Stimulated activated CD4-positive, alpha-beta T cell treated with anti-CD3 and anti-CD28 coated beads, Interleukin-4, amount 100 ng/mL, for 4 hours (primary cell): ENCODE results near the gene HDAC4.

Experiments used
- DNase-seq, 2 experiments: peaks; one replicate each; pipeline ENCODE4 v3.0.0-alpha.2; 2020

HDAC4 gene

DNA sequence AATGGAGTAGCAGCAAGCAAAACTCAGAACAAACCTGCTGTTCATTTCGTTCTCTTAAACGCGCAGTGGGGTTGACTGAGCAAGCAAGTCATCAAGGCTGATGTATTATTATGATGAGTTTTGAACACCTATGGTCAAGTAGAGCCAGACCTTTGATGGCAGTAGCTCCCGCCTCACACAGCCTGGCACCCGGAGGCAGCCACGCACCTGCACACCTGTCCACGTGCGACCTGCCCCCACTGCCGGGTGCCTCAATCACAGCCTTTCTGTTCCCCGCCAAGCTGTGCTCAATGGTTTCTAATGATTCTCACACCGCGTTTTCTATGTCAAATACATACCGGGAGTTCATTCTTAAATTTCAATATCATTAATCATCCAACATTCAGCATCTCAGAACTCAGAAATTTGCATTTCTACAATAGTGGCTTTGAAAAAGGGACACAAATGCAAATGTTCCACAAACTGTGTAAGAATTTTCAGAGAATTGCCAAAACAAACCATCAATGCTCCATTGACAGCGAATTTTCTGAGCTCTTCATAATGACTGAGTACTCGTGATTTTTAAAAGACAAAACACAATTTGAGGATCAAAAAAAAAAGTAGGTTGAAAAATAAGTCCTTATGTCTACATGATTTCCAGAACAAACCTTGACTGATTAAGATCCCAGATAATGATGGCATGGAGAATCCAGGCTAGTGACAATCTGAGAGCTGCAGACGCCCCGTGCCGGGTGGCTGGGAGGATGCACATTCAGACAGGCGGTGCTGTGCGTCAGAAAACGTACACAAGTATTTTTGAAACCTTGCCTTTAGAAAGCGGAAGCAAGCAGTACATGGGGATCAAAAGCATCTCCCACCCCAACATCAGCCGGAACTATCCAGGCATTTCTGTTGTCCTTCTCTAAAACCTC is 56.6 kb downstream of the HDAC4 start:
- no peak for DNase-seq

DNA sequence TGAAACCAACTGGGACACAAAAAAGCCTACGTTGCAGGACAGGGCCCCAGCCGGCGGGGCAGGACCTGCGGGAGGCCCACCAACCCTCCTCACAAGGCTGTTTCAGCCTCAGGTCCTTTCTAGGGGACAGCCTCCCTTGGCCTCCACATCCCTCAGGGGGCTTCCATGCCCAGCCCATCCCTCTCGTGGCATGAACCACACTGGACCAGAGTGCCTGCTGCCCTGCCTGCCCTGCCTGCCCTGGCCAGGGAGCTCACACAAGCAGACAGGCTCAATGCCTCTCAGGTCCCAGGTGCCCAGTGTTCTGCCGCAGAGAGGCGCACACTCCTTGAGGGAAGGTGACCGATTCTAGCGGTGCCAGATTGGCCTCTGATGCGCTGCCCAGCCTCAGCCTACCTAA is 57.4 kb downstream of the HDAC4 start:
- DNase-seq, result no peak

DNA sequence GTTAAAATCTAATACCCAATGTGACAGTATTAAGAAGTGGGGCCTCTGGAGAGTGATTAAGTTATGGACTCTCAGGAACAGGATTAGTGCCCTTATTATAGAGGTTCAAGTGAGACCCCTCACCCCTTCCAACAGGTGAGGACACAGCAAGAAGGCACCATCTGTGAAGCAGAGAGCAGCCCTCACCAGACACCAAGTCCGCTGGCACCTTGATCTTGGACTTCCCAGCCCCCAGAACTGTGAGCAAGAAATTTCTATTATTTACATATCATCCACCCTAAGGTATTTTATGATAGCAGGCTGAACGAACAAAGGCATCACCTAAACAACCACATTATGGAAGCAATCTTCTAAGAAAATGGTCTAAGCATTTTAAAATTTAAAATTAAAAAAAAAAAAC is 59.0 kb downstream of the HDAC4 start:
- no peak for DNase-seq

DNA sequence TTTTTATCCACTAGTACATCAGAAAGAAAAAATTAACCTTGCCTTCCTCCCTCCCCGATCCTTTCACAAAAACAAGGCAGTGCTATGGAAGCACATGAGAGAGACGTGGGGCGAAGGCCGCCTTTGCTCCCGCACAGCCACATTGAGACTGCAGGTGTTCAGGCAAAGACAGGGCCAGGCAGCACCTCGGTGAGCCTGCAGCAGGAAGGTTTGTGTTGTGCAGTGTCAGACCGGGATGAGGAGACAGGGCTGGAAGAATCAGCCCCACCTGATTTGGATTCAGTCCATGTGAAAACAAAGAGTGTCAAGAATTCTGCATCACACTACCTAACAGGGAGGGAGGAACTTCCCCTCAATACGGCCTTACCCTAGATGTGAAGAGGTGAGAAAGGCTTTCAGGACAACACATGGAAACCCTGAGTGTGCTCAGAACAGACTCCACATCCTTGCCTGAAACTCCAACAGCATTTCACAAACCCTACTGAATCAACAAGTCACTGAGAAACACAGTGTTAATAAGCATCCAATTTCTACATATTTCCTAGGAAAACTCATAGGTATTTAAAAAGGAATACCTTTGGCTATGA is 59.6 kb downstream of the HDAC4 start:
- DNase-seq, result no peak

DNA sequence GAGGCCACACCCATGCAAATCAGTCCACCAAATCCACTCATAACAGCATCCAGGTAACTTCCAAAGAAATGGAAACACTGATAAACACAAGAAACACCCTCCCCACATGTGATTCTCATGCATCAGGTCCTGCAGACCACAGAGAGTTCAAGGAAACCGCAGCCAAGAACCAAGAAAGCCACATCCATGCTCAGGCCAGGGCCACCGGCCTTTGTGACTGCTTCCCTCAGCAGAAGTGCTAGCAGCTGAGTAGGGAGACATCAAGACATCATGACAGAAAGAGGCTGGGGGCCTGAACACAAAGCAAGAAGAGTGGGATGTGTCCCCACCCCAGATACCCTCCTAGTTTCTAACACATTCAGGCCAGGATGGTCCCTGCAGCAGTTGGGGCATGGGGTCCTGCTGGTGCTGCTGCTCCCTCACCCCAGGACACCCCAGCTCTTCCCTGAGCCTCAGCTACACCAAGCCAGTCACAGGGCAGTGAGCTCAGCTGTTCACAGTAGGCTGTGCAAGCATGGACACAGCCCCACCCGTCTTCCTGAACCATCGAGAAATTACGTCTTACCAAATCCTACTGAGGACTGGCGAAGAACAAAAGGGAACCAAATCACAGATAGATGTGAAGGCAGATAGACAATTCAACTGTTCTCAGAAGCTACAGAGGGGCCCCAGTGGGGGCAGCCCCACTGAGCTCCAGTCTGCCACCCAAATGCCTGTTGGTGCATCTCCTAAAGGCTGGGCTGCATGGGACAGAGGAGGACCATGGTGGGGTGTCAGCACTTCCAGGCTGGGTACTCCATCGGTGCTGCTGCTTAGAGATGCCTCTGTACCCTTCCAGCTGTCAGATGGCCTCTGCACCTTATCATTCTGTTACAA is 60.9 kb downstream of the HDAC4 start:
- no peak for DNase-seq

DNA sequence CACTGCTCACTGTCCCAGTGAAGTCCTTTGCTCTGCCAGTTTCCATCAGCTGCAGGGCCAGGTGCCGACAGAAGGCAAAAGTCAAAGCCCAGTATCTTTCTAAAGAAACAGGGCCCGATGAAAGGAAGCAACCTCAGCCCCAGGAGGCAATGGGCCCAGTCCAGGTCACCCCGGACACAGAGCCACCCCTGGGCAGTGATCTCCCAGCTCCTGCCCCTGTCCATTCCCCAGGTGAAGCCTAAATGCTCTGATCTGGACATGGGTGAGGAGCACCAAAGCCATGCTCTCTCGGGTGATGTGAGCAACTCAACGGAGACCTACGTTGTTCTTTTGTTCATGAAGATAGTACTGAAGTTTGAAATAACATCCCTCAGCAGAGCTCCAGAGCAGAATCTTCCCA is 61.6 kb downstream of the HDAC4 start:
- no peak for DNase-seq

GRCh38 chr2:239337877-239338484 is 62.8 kb downstream of the HDAC4 start:
- DNase-seq, result no peak

DNA sequence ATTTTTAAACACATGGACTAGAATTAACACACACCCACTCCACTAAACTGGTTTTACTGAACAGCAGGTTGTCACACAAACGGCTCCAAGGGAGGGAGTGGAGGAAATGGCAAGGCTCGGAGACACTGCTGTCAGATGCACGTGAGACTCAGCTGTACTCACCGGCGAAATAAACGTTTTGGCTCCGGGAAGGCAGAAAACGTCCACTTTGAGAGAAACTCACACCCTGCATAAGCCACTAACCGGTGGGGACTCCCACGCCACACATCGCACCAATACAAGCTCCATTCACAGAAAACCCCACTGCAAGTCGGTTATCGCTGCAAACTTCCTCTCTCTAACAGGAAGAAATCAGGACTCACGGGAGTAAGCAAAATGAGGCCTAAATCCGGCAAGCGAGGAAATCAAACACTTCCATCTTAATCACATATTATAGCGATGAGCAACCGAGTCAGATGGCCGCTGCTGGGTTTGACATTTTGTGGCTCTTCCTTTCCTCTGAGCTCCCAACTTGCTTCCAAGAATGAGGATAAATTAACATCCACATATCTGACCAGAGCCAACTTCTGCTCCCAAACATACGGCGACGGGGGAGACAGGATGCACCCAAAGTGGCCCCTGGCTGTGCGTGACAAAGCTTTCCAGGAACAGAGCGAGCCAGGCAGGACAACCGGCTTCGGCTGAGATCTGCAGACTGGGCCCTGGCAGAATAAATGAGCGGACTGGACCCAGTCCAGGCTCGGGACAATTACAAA is 63.5 kb downstream of the HDAC4 start:
- no peak for DNase-seq

- no peak for DNase-seq
These were observed 69.3 kb downstream of the HDAC4 start for GRCh38 chr2:239331560-239331959.

- no peak for DNase-seq
These were observed 70.0 kb downstream of the HDAC4 start for GRCh38 chr2:239330836-239331235.

DNA sequence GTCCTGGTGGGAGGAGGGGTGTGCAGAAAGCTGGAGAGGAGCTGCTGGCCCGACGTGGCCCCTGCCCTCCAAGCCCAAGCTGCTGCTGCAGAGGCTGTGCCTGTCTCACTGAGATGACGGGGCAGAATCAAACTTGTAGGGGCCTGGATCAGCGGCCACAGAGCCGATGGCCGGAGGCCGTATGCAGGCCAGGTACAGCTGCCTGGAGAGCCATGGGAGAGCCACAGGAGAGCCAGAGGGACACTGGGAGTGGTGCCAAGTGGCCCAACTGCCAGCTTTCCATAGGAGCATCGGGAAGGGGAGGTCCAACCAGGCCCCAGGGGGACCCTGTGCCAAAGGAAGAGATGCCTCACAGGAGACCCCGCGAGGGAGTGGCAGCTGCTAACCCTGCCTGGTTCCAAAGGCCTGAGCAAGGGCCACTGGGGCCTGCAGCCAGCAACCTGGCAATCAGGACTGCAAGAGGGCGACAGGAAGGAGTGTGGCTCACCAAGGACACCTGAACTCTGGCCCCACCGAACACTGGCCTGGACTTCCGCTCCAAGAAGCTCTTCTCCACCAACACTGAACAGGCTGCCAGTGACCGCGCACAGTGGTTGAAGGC is 70.7 kb downstream of the HDAC4 start:
- no peak for DNase-seq

GRCh38 chr2:239329284-239329971 is 71.4 kb downstream of the HDAC4 start:
- DNase-seq, result no peak

DNA sequence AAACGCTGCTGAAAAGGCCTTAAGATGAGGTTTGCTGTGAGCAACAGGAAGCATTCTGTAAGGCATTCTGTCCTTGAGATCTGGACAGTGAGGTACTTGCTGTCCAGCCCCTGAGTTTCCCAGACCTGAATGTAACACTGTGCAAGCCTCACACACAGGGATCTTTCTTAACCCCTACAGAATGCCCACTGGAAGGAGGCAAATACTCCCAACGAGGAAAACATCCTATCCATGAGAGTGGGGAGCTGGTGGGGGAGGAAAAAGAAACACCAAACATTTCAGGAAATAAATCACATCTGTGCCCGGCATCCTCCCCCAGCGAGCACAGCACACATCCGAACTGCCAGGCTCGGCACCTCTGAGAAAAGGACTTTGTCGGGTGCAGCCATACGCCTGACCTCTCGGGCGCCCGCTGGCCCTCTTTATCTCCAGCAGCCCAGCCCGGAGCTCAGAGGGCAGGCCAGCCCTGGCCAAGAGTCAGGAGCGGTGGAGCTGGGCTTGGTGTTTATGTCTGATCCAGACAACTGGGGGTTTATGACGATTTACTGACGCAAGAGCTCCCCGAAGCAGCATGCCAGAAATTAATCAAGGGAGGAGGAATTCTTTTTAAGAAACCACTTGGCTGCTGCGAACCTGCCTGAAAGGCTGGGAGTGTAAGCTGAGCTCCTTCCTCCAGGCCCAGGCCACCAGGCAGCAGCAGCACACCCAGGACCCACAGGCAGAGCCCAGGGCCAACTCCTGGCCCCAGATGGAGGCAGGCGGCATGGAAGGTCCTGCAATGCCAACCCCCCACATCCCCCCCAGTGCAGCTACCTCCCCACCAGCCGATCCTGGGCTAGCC is 72.2 kb downstream of the HDAC4 start:
- DNase-seq, result no peak

GRCh38 chr2:239327536-239328350 is 73.1 kb downstream of the HDAC4 start:
- DNase-seq, result no peak

DNA sequence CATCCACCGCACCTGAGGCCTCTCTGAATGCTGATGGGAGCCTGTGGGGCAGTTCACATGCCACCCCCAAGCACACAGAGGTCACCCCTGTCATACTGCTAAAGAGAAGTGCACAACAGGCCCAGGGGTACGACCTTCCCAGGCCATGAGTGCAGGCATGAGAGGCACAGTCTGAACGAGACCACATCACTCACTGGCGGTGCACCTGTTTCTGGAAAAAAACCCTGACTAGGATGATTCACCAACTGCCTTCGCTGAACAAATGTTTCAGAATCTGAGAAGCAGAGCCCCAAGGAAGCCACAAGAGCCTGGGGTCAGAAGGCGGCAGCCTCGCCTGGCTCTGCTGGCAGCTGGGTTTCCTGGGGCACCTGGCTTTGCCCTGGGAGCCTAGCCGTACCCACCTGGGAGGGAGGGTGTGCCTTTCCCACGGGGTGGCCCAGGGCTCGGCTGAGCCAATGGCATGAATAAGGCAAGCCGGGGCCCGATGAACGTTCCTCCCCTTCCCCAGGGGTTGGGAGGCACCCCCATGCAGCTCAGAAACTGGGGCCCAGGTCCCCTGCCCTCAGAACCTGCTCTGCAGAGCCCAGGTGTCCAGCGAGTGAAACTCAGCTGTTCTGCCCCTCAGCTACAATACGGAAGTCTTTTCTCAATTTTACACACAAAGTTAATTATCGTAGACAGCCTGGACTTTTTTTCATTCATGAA is 73.8 kb downstream of the HDAC4 start:
- DNase-seq, result peak; percentile 49 to 78

DNA sequence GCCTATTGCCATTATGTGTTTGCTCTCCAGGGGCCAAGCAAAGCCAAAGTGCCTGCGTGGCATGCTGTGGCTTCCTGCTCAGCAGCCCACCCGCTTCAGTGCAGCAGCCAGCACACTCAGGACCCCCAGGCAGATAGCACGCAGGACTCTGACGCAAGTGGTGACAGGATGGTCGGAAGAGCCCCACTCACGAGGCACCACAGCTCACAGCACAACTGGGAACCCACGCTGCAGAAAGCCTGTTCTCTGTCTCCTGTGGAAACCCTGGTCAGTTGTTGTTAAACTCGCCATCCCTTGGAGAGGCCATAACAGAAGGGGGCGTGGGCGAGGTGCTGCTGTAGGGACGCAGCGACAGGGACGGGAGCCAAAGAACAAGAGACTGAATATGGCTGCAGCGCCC is 76.4 kb downstream of the HDAC4 start:
- DNase-seq, result no peak

DNA sequence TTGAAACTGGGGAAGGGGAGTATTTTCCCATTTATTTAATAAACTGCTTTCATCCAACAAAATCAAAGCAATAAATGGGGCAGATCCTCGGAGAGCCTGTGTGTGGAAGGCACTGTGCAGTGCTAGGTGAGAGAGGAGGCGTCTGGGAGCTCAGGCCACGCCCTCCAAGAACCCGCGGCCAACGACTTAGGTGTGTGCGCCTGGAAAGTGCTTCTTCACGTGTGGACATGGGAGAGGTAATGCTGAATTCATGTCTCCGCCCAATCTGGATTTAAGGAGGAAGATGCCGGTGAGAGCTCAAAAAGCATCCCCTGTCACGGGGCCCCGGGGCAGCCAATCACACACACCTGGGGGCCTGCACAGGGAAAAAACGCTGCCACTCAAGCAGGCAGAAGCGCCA is 77.4 kb downstream of the HDAC4 start:
- DNase-seq, result no peak

DNA sequence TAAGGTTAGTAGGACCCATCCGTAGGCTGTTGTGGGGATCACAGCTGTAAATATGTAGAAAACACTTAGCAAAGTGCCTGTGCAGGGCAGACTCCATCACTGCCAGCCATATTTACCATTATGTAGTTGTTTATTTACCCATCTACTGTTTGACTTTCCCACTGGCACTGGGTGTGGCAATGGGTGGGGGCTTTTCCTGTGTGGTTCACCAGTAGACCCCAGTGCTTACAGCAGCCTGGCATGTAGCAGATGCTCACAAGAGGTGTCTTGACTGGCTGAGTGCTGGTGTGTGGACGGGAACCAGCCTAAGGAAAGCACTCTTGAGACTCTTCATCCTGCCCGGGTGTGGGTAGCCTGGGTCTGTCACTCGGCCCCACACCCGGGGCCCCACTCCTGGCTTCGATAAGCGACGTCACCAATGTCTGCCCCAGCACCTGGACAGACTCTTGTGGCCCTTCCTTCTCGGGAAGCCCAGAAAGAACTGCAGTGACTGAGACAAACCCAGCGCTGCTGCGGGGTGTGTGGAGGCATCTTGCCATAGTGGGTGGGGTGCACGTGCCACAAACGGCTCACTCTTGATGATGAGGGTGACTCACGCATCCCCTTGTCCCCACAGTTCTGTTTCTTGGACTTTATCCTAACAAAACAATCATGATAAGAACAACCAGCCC is 78.3 kb downstream of the HDAC4 start:
- peak in 1 of 2 experiments; percentile 49 for DNase-seq
